HG03520 (cell line): Measurements from ENCODE around the gene CHFR.
A peak's percentile ranks its signal among the peaks of the same experiment; 100 is the strongest.
"Not testable (repeated sequence)": the region's sequence is repeated elsewhere in the genome, so short reads cannot be mapped to it uniquely, and the experiment has no call there.

ENCODE experiments used
- ATAC-seq: cut with Tn5 transposase; IDR thresholded peaks from one replicate; pipeline ENCODE4 v1.9.1; 2021; ENCODE audit warnings: mild to moderate bottlenecking, moderate library complexity; ENCODE audit not compliant: unreplicated experiment

Gene CHFR

GRCh38 chr12:132842449-132843045, 44.9 kb downstream of the CHFR start:
- no peak for ATAC-seq

GRCh38 chr12:132841151-132841550, 46.3 kb downstream of the CHFR start:
- no peak for ATAC-seq

- ATAC-seq, result no peak
Observed at GRCh38 chr12:132840536-132840935, 46.9 kb downstream of the CHFR start.

- no peak for ATAC-seq
Observed at GRCh38 chr12:132839558-132840235, 47.7 kb downstream of the CHFR start.

GRCh38 chr12:132838410-132839080, 48.9 kb downstream of the CHFR start:
- no peak for ATAC-seq

- no peak for ATAC-seq
Observed at GRCh38 chr12:132837693-132838409, 49.6 kb downstream of the CHFR start.

- ATAC-seq, result no peak
Observed at GRCh38 chr12:132836795-132837331, 50.5 kb downstream of the CHFR start.

- not testable (repeated sequence) for ATAC-seq
Observed at GRCh38 chr12:132836230-132836629, 51.2 kb downstream of the CHFR start.

- ATAC-seq, result no peak
Observed at GRCh38 chr12:132835076-132836025, 52.1 kb downstream of the CHFR start.

- ATAC-seq, result no peak
Observed at GRCh38 chr12:132834181-132834711, 53.2 kb downstream of the CHFR start.

- ATAC-seq, result no peak
Observed at GRCh38 chr12:132833341-132833740, 54.1 kb downstream of the CHFR start.

GRCh38 chr12:132831771-132832170, 55.6 kb downstream of the CHFR start:
- ATAC-seq, result no peak

GRCh38 chr12:132828706-132829534, 58.5 kb downstream of the CHFR start, which contains the start of gene GOLGA3:
GOLGA3 (minus strand) TSS chr12:132828869; CDS start chr12:132822128, 6,741 bp downstream.
- ATAC-seq, result peak; percentile 80

- peak; percentile 31 for ATAC-seq
Observed at GRCh38 chr12:132827763-132828703, 59.4 kb downstream of the CHFR start.

- no peak for ATAC-seq
Observed at GRCh38 chr12:132825861-132826260, 61.5 kb downstream of the CHFR start.

GRCh38 chr12:132825089-132825488, 62.3 kb downstream of the CHFR start:
- ATAC-seq, result no peak

GRCh38 chr12:132824053-132824452, 63.4 kb downstream of the CHFR start:
- no peak for ATAC-seq

GRCh38 chr12:132818562-132818961, 68.8 kb downstream of the CHFR start:
- no peak for ATAC-seq
